ENCODE results near the gene OCEL1.

The OCEL1 gene

DNA sequence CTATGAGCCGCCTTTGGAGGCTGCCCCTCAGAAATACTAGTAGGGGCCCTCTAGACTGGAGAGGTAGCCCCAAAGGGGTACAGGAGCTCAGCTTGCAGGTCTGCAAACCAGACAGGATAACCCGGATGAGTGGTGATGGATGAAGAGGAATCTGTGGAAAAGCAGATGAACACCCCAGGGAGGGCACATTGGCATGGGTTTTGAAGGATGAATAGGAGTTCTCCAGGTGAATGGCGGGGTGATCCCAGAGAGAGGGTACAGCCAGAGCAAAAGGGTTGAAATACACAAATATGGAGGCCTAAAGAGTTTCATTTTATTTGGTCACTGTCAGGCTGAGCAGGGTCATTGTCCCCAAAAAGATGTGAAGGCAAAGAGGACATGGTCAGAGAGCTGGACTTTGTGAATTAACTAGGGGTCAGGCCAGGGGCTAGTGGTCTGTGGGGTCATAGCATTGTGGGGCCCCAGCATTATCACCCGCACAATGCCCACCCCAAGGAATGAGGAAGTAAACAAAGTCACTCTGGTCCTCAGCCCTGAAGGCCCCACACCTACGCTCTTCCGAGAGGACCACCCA is 14.9 kb downstream of the OCEL1 start:
- DNase-seq: no peak

DNA sequence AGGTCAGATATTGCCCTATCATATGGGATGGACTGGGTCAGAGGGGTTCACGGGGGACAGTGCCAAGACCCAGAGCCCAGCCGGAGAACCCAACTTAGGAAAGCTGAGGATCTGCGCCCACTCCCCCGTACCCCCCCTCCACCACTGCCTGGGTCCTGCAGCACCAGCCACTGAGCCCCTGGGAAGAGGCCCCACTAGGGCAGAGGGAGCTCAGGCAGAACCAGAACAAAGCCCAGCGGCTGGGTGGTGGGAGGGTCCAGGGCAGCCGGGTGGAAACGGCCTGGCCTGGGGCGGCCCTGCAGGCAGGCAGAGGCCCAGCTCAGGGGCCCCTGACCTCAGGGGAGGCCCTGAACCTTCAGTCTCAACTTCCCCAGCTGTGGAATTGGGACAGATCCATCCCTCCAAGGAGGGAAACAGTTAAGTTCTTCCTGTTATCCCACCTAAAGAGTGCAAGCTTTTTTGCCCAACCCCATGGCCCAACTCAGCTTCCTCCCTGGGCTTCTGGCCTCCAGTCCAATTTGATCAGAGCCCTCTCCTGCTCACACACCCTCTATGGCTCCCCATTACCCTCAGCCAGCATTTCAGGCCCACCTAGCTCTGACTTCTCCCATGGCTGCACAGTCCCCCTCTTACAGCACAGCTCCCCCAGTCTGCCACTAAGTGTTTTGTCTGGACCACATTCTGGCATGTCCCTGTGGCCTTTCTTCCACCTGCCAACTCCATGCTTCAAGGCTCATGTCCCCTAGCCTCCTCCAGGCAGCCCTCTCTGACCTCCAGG is 16.6 kb downstream of the OCEL1 start:
- no peak for DNase-seq

DNA sequence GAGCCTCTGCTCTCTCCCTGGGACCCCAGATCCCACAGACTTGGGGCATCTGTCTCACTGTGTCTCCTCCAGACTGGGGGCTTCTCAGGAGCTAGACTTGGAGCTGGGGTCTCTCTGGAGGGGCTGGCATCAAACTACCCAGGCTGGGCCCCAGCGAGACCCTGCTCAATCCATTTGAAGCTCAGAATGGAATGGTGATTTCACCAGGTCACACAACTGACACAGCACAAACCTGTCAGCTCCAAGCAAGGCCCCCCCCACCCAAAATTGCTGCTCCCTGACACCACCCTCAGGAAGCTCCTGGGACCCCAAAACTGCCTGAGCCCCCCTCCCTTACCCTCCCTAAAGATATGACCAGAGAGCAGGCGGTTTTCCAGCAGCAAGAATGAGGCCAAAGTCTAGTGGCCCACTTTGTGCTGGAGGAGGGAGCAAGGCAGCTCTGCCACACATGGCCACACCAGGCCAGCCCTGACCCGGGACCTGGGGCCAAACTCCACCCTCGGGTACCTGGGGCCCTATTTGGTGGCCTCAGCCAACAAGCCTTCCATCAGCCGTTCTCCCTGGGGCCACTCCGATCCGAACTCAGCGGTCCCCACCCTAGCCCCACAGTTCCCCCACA is 17.3 kb downstream of the OCEL1 start:
- no peak for DNase-seq

DNA sequence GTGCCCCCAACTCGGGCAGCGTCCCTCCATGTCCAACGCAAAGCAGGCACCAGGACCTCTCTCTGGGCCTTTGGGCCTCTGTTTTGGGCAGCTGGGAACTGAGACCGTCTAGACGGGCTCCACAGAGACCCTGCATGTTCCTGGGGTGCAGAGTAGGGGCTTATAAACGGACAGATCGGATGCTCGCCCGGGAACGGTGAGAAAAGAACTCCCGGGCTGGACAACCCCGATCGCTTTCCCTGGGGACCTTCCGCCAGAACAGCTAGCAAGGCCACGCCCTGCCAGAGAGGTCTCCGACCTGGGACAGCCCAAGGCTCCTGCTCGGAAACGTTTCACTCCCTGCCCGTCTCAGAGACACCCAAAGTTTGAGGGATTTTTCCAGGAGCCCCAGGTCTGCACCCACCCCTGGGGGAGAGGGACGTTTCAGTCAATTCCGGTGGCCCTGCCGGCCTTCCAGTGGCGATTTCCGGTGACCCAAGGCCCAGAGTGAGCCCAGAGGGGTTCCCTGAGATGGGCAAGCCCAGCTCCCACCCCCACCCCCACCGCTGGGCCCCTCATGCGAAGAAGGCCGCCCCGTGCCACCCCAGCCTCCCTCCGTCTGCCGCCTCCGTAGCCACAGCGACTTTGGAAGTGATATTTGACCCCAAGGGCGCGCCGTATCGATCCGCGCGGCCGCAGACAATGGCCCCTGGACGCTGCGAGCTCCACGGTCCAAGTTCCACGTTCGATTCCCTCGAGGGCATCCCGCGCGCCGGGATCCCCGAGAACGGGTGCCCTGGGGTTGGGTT is 18.0 kb downstream of the OCEL1 start:
- DNase-seq: no peak

DNA sequence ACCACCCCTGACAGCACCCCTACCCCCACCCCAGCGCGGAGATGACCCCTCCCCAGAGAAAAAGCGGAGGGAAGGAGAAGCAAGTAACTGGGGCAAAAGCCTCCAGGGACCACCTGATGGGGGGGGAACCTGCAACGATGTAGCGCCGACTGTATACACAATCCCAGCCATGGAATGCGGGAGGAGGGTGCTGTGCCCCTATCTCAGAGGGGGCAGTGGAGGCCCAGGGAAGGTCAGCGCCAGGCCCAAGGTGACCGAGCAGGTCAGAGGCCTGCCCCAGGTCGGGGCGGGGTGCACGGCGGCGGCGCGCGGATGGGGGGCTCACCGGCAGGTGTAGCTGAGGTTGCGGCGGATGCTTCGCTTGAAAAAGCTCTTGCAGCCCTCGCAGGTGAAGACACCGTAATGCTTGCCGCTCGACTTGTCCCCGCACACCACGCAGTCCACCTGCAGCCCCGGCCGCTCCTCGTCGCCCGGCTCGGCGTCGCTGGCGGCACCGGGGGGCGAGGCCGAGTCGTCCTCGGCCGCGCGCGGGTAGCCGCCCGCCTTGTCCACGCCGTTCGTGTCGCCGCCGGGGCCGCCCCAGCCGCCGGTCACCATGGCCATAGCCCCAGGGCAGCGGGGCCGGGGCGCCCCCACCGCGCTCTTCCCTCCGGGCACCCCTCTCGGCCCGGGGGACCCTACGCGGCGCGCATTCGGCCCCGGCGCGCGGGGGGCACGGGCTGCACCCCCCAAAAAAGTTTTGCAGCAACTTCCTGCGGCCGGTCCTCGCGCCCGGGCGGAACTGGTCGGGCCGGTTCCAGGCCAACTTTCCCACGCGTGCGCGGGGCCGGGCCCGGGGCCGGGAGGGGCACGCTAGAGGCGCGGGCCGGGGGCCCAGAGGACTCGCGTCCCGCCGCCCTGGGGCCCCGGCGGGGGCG is 18.9 kb downstream of the OCEL1 start:
- DNase-seq: peak; percentile 39

DNA sequence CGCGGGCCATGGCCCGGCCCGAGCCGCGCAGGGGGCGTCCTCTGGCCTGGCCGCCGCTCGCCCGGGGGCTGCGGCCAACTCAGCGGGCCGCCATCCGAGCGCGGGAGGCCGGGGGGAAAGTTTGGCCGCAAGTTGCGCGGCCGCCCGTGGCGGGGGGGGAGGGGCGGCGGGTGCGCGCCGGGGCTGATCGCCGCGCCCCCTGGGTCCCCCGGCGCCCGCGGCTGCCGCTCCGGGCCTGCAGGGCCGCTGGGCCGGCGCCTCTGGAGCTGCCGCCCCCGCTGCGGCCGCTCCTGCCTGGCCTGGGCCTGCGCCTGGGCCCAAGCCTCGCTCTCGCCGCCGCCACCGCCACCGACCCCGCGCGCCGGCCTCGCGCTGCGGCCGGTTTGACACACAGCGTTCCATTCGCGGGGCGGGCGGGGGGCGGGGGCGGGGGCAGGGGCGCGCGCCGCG is 19.5 kb downstream of the OCEL1 start, which contains the start of gene NR2F6:
NR2F6 (minus strand) TSS at position 385 of the 450 bp plus-strand sequence. CDS start 699 bp downstream, outside the sequence.
- DNase-seq: no peak

DNA sequence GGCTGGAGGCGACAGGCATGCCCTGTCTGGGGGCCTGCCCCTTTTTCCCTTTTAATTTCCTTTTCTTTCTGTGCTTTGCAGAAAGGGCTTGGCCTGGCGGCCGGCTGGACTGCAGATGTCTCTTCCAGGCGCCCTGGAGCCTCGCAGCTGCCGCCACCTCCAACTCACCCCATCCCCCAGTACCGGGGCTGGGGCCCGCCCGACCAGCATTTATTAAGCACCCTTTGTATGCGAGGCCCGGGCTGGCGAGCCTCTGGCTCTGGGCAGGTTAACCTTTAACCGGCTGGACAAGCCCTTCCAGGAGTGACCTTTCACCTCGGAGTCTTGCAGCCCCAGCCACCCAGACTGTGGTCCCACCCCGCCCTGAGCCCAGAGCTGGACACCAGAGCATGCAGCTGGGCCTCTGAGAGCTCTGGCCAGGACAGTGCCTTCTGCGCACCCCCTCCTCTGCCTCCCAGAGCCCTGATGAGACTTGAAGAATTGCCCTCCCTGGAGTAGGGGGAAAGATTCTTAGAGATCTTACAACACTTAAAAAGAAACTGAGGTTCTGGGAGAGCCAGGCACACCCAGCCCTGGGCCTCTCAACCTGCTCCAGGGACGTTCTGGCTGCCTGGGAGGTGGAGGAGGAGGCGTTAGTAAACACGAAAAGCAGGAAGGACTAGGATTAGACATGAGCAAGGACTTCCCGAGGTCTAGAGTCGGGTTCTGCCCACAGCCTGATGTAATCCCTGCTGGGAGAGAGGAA is 20.8 kb downstream of the OCEL1 start:
- DNase-seq: no peak

DNA sequence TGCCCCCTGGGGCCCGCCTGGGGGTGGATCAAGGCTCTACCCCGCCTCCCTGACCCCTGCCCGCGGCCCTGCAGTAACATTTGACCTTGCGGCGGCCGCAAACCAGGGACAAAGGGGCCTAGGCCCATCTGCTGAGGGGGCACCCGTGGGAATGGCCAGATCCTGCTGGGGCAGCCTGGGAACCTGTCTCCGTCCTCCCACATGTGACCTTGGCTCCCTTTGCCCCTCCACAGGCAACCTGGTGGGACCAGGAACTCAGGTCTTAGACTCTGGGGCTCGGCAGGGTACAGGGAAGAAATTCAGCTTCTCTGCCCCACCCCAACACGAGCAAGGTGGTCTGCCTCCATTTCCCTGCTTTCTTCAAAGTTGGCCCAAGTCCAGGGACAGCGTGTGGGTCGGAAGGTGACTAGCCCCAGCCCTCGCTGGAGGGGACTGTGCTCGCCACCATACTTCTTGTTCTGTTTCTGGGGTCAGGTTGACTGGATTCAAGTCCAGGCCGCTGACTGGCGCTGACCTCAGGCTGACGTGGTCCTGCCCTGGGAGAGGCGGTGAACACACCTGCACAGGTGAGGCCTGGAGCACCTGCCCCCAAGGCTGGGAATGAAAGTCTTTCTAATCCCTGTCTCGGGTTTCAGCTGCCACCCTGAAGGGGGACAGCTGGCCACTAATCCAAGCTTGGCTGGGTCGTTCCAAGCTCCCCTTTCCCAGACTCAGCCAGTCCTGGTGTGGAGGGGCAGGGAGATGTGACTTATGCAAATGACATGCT is 22.2 kb downstream of the OCEL1 start:
- no peak for DNase-seq

DNA sequence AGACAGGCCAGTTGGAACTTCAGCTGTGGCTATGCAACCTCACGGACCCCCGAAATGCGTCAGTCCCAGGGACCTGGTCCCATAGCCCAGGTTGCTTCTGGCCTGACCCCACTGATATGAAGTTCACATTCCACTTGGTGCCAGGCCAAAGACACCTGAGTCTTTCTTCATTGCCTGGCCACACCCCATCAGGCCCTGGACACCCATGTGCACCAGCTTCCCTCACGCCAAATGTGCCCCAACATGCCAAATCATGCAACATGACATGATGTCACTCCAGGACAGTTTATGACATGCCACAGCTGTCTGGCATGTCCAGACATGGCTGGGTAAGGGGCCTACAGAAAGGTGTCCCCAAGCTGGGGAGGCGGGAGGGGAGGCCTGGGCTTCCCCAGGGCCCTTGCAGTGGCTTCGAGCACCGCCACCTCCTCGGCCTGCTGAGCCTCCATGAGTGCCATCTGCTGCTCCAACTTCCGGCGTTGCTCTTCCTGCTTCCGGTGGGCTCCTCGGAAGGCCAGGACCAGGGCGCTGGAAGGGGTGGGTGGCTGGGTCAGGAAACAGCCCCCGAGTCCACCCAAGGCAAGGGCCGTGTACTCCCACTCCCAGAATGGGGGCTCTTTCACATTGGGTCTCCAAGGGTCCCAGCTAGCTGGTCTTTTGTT is 24.0 kb downstream of the OCEL1 start:
- DNase-seq: no peak

- DNase-seq: no peak
Observed at GRCh38 chr19:17254636-17255035, 28.6 kb downstream of the OCEL1 start.

DNA sequence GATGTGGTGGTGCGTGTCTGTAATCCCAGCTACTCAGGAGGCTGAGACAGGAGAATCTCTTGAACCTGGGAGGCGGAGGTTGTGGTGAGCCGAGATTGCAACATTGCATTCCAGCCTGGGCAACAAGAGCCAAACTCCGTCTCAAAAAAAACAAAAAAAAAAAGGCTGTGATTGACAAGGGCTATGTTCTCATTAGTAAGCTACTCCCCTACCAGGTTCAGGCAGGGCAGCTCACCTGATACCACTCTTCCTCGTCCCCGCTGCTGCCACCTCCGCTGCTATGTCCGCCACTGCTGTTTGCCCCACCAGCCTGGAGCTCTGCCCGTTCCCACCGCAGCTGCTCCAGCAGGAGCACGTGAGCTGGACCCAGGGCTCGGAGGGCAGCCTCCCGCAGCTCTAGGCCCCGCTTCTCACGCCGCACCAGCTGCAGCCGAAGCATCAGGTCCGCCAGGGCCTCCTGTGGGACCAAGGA is 29.2 kb downstream of the OCEL1 start:
- DNase-seq: no peak

- no peak for DNase-seq
Observed at GRCh38 chr19:17256130-17256529, 30.1 kb downstream of the OCEL1 start.

- no peak for DNase-seq
Observed at GRCh38 chr19:17259118-17259780, 33.2 kb downstream of the OCEL1 start.

- DNase-seq: no peak
Observed at GRCh38 chr19:17259934-17260333, 33.9 kb downstream of the OCEL1 start.

- DNase-seq: peak; percentile 95
Observed at GRCh38 chr19:17260842-17261325, 34.9 kb downstream of the OCEL1 start.

GRCh38 chr19:17262557-17262956 is 36.5 kb downstream of the OCEL1 start:
- no peak for DNase-seq

GRCh38 chr19:17263712-17264640 is 38.0 kb downstream of the OCEL1 start:
- no peak for DNase-seq

DNA sequence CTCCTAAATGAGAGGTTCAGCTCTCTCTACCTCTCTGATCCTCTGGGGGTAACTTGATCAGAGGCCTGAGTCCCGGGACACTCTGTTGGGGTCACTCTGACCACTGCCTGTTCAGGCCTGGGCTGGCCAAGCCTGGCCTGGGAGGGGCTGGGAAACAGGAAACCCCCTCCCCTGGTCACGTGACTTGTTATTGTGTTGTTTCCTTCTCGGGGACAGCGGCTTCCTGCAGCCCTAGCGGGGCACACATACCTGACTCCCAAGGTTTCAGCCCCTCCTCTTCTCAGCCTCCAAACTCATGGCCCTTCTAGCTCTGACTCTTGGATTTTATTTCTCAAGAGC is 38.6 kb downstream of the OCEL1 start, which contains the start of gene USHBP1:
USHBP1 (minus strand) TSS at position 105 of the 339 bp plus-strand sequence. CDS start 446 bp downstream, outside the sequence.
- no peak for DNase-seq
